GM19023 (cell line): ENCODE measurements around the gene ARHGEF11.

Experiments used
- ATAC-seq: cut with Tn5 transposase; IDR thresholded peaks from one replicate; pipeline ENCODE4 v1.9.1; 2021; ENCODE audit warnings: mild to moderate bottlenecking, moderate library complexity; ENCODE audit not compliant: unreplicated experiment

The ARHGEF11 gene

DNA sequence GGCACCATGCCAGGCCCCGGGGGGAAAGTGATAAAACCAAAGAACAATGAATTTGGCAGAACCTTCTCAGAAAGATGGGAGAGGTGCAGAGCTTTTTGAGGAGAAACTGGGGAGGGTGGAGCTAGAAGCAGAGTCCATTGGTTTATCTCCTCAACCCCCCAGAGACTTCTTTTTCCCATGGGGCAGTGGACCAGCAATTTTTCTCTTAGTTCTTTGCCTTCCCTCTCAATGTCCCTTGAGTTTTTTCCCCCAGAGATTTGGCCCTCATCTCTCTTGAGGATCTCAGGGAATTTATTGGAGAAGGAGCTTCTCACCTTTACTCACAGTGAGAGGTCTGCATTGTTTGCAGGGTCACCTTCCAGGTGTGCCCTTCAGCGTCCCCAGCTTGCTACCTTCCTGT is 5.3 kb upstream of the ARHGEF11 start:
- no peak for ATAC-seq

- ATAC-seq = no peak
These were observed 1.5 kb upstream of the ARHGEF11 start for GRCh38 chr1:157047062-157047410.

DNA sequence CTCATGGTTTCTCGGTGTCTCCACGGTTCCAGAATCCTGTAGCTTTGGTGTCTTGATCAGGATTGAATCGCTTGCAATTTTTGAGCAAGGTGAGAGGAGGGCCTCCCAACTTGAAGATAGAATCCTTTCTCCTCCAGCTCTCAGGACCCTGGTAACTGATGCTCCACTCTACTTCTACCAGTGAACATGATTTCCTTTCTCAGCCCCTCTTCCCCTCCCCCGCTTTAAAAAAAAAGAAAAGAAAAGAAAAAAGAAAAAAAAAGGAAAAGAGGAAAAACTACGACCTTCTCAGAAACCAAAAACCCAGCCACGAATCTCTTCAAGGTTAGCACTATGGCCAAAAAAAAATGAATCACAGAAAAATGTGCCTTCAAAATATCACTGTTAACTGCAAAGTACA is 1.2 kb downstream of the ARHGEF11 start:
- ATAC-seq = no peak

GRCh38 chr1:157043685-157044084 is 1.9 kb downstream of the ARHGEF11 start:
- ATAC-seq = no peak

GRCh38 chr1:157042846-157043245 is 2.7 kb downstream of the ARHGEF11 start:
- no peak for ATAC-seq

DNA sequence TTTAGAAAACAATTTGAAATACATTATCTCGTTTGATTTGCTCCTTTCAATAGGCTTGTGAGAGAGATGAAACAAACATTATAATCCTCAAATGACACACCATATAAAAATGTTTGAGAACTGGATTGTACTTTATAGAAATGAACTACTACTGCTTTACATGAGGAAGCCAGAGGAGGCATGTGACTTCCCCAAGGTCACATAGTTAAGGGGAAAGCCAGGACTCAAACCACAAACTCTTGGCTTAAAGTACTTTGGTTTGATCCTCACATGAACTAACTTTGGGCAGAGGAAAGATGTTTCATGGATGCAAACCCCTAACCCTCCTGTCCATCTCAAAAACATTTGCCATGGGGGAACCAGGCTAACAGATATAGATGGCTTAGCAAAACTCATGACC is 4.7 kb downstream of the ARHGEF11 start:
- ATAC-seq = no peak

GRCh38 chr1:157035121-157035520 is 10.4 kb downstream of the ARHGEF11 start:
- ATAC-seq = no peak

DNA sequence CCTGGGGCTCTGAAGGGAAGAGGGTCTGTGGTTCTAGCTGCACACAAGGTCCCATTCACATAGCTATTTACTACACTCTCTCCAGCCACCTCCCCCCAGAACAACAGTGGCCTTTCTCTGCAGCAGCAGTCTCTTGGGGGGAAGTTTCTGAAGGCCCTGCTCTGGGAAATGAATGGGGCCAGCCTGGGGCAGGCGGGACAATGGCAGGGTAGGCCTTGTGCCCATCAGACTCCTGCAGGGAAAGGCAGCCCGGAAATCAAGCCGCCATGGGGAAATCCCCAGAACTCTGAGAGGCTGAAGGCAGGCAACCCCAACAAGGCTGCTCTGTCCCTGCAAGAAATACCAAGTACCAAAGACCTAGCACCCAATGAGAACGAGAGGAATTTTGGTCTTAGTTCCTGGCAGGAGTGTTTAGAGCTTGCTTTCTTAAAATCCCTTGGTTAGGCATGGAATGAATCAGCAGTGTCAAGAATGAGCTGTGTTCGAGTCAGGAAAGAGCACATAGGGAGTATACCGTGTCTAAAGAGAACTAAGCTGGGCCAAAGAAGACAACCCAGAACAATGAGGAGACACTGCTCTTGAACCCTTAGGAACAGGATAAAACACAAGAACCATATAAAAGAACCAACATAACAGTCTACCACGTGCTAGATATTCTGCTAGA is 11.3 kb downstream of the ARHGEF11 start:
- ATAC-seq = no peak

GRCh38 chr1:157033357-157033876 is 12.1 kb downstream of the ARHGEF11 start:
- ATAC-seq = no peak

DNA sequence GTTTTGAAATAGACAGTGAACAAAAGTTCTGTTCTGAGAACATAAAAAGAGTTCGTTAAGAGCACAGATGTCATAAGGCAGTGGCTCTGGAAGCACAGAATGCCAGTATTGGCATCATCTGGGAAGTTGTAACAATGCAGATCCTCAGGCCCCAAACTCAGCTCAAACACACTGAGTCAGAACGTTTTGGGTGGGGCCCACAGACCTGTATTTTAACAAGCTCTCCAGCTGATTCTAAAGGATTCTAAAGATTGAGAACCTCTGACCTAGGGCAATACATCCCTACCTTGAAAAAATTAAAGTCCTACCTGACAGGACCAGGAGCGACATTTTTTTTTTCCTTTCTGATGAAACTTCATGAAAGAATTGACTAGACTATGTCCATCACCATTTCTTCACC is 13.2 kb downstream of the ARHGEF11 start:
- no peak for ATAC-seq

DNA sequence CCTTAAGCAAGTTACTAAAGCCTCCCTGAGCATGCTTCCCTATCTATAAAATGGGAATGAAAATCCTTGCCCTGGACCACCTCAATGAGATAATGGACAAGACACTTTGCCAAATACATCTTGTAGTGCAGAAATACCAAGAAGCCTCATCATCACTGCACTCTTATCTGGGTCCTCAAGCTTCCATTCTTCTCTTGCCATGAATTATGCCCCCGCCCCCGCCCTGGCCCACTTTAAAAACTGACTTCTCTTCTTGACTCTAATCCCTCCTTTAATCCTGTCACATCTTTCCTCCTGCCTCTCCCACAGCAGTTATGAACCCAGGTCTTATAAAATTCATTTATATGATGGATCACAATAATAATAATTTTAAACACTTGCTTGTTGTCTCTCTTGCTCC is 14.8 kb downstream of the ARHGEF11 start:
- ATAC-seq = no peak

GRCh38 chr1:157028674-157029073 is 16.9 kb downstream of the ARHGEF11 start:
- ATAC-seq = no peak

DNA sequence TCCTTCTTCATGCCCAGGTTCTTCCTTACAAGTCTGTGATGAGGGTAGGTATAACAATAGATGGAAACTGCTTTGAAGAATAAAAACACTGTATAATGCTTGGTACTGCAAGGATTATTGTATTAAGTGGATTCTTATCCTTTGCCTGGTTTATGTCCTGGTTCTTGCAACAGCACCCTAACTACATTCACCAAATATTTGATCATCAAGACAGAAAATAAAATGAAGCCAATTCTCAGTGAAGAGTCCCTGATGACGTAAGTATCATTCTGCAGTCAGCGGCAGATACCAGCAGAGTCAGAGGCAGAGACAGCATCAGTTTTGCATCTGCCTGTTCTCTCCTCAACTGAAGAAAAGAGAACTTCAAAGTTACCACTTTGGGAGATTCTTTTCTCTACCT is 19.7 kb downstream of the ARHGEF11 start:
- ATAC-seq = no peak

- ATAC-seq = no peak
These were observed 20.2 kb downstream of the ARHGEF11 start for GRCh38 chr1:157025385-157025784.

- no peak for ATAC-seq
These were observed 23.9 kb downstream of the ARHGEF11 start for GRCh38 chr1:157021688-157022087.

GRCh38 chr1:157019457-157019856 is 26.1 kb downstream of the ARHGEF11 start:
- ATAC-seq = no peak

DNA sequence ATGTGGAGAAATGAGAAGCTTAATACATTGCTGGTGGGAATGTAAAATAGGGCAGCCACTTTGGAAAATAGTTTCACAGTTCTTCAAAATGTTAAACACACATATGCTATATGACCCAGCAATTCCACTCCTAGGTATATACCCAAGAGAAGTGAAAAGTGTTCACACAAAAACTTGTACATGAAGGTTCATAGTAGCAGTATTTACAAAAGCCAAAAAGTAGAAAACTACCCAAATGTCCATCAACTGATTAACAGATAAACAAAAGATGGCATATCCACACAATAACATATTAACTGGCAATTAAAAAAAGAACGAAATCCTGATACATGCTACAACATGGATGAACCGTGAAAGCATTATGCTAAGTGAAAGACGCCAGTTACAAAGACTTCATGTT is 33.7 kb downstream of the ARHGEF11 start:
- no peak for ATAC-seq

- no peak for ATAC-seq
These were observed 37.0 kb downstream of the ARHGEF11 start for GRCh38 chr1:157008502-157008901.

- ATAC-seq = no peak
These were observed 38.2 kb downstream of the ARHGEF11 start for GRCh38 chr1:157007306-157007705.

GRCh38 chr1:157006676-157007075 is 38.9 kb downstream of the ARHGEF11 start:
- ATAC-seq = no peak

DNA sequence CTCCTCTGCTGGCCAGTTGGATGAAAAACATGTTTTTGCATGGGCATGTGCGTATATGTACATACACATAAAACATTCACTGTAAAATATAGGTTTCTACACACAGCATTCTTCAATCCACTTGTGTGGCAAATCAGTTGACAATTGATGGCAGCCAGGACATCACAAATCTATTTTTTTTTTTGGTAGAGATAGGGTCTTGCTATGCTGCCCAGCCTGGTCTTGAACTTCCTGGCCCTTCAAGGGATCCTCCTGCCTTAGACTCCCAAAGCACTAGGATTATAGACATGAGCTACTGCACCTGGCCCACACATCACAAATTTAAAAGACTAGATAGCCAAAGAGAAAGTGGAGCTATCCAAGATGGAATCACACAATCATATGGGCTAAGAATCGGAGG is 39.6 kb downstream of the ARHGEF11 start:
- ATAC-seq = no peak

- ATAC-seq = no peak
These were observed 40.7 kb downstream of the ARHGEF11 start for GRCh38 chr1:157004806-157005205.

DNA sequence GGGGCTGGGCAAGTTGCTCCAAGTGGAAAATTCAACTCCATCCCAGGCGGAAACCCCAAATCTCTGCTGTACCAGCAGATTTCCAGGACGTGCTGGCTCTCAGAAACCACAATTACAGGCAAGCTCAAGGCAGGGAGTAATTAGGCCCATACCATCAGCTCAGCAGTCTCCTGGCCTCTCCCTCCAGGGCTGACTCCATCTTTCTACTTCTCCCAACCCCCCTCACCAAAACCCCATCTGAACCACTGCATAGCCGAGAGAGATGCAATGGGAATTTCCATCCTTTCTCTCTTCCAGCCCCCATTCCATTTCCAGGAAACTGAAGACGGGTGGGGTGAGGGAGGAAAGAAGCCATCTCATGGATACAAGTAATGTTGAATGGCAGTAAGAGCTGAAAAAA is 41.2 kb downstream of the ARHGEF11 start:
- no peak for ATAC-seq
